Heart left ventricle (tissue), 16 donors: ENCODE results near the gene LEFTY1. TPM values are rescaled to one million over a fixed set of nuclear protein-coding genes. Genes with fewer than 3 reads are reported as not detected.

Experiments
- ATAC-seq, 4 donors: fragments of 200-7000 bp; cut with Tn5 transposase; one replicate each; pipeline ENCODE4 v1.9.1; 2020 to 2022; ENCODE audit warnings: moderate library complexity in 4 of 4, mild to moderate bottlenecking in 3 of 4, moderate number of reproducible peaks in 1 of 4
- DNase-seq, 5 donors: peaks; one replicate each; pipeline ENCODE4 v3.0.0-alpha.2; 2020
- H3K27ac ChIP-seq, 12 donors: fragments of 200-600 bp; sonication (generic) in 4 of 12; one replicate each; pipeline versions ENCODE4 v1.5.0 to v1.8.0; 2016 to 2022; ENCODE audit warnings: mild to moderate bottlenecking in 2 of 12
- H3K27me3 ChIP-seq, 9 donors: fragments of 200-600 bp; sonication (generic) in 2 of 9; one replicate each; pipeline versions ENCODE4 v1.5.1 to v1.8.0; 2016 to 2022; ENCODE audit warnings: mild to moderate bottlenecking in 3 of 9
- H3K36me3 ChIP-seq, 9 donors: fragments of 200-600 bp; sonication (generic) in 2 of 9; one replicate each; pipeline versions ENCODE4 v1.5.0 to v1.8.0; 2018 to 2022; ENCODE audit warnings: mild to moderate bottlenecking in 2 of 9
- H3K4me1 ChIP-seq, 12 donors: fragments of 200-600 bp; sonication (generic) in 4 of 12; one replicate each; pipeline versions ENCODE4 v1.5.0 to v1.8.0; 2016 to 2022; ENCODE audit warnings: mild to moderate bottlenecking in 3 of 12
- H3K4me3 ChIP-seq, 12 donors: fragments of 200-600 bp; sonication (generic) in 4 of 12; one replicate each; pipeline versions ENCODE4 v1.5.0 to v1.8.0; 2017 to 2022; ENCODE audit warnings: mild to moderate bottlenecking in 9 of 12, moderate library complexity in 4 of 12
- H3K9me3 ChIP-seq, 12 donors: fragments of 200-600 bp; sonication (generic) in 4 of 12; one replicate each; pipeline versions ENCODE4 v1.5.0 to v1.8.0; 2016 to 2022; ENCODE audit warnings: mild to moderate bottlenecking in 1 of 12
- CTCF ChIP-seq, 12 donors: fragments of 200-600 bp; sonication (generic) in 4 of 12; IDR thresholded peaks; one replicate each; pipeline versions ENCODE4 v1.5.0 to v1.8.0; 2018 to 2022; ENCODE audit warnings: antibody characterized with exemption in 12 of 12, mild to moderate bottlenecking in 5 of 12
- POLR2A ChIP-seq, 2 donors: fragments of 450-650 bp; IDR thresholded peaks; one replicate each; pipeline ENCODE4 v1.6.1; 2017; ENCODE audit warnings: antibody characterized with exemption in 2 of 2, mild to moderate bottlenecking in 2 of 2, moderate library complexity in 2 of 2
- WGBS, 4 donors: extraction: QIAGEN DNeasy Blood & Tissue Kit in 2 of 4; methylation state at CpG; one replicate each; pipeline versions ENCODE4 v1.1.5 to v1.1.7; 2013 to 2018; 5-methylcytosine and 5-hydroxymethylcytosine counted together
- intact Hi-C, 10 donors: fragments of 100-400 bp; cut with DNase I; formaldehyde crosslinking; loops; one replicate each; pipeline versions ENCODE4 v1.11.1 to v1.14.2; 2022
- polyA plus RNA-seq, 2 donors: library from polyadenylated mRNA; stranded (reverse); fragments of 200-250 nt; gene quantifications; one replicate each; pipeline ENCODE4 v1.2.3, GENCODE V29; 2013
- total RNA-seq, 9 donors: library from RNA; depleted of rRNA in 2 of 9; stranded (reverse); fragments of >200 nt in 2 of 9; fragmentation: NEBNext Ultra II Directional in 3 of 9; extraction: Animal tissue kit (Norgen Biotek cat#: 25700) in 3 of 9; gene quantifications; one replicate each; pipeline versions ENCODE4 v1.1.0 to v1.2.4, GENCODE V29; 2016 to 2023
- donor health status: ischemic (EF 13 %, LVEDD 7.1; RV severe dilation, severe dysfunction).
- donor health status: healthy with polysubstance abuse.
- donor health status: DM: no; HTN: yes; CAD: no.
- donor health status: DM: no; HTN: no; CAD: no.
- donor health status: ischemic (EF 25% LVEDD 6.9; RV normal size, moderate dysfunction).
- donor health status: ischemic (EF 25% LVEDD 5.7; RV mildly dilated, moderate dysfunction).
- donor health status: healthy.
- donor health status: DM: yes; HTN: yes; CAD: no.
- donor health status: ischemic (EF 35%, LVEDD 5.7; RV mildly dilated, moderate dysfunction).
- donor health status: nonischemic (EF 11% LVEDD 7.7; RV severe dilation, severe dysfunction).
- donor health status: DM: yes; HTN: yes; CAD: no.
- donor health status: PGD.
- donor health status: ischemic (EF 29% LVEDD 5.4; RV normal size, mild dysfunction).
- donor health status: nonischemic (EF 23%, LVEDD 6.1; RV moderate dilation, normal function).

LEFTY1 gene
- total and polyA plus RNA-seq, 11 donors = 0.19 to 0.77 (median 0.35) TPM; not detected in 6

- Histone ChIP-seq H3K36me3 (peaks cover 0 to 55% (median 20%) of the 10 kb centered on the region in 9 donors), H3K27me3 (no peaks in the 10 kb centered on the region), H3K4me1 (peaks cover 0 to 21% (median 9%) of the 10 kb centered on the region in 12 donors), H3K9me3 (no peaks in the 10 kb centered on the region), H3K4me3 (no peak overlapping the region), H3K27ac (no peak overlapping the region)
- intact Hi-C loops = loop anchor here in 9 of 10 donors (2.0 to 10.0 kb wide), 11 partner anchors 38 to 442 kb away; partner anchors contain the start of gene SRP9 (in 8 of the 9)
- TF ChIP-seq POLR2A (IDR thresholded peaks at IDR 0.05) (no peak), CTCF (IDR thresholded peaks at IDR 0.05) (no peak)
- DNase-seq (no peak), ATAC-seq (no peak)
- WGBS, 4 donors = 89 to 93% (median 90%) methylated on average over 6 of the region's 6 CpGs
These were observed 26.0 kb upstream of the LEFTY1 start for GRCh38 chr1:225914947-225915346.

- Histone ChIP-seq H3K36me3 (peaks cover 0 to 50% (median 17%) of the 10 kb centered on the region in 9 donors), H3K4me1 (peaks cover 0 to 16% (median 6%) of the 10 kb centered on the region in 12 donors), H3K27ac (no peak overlapping the region), H3K4me3 (no peak overlapping the region), H3K9me3 (no peaks in the 10 kb centered on the region), H3K27me3 (no peaks in the 10 kb centered on the region)
- ATAC-seq (no peak), DNase-seq (no peak)
- WGBS, 4 donors = 79 to 89% (median 87%) methylated on average over 4 to 6 of the region's 6 CpGs
- intact Hi-C loops = loop anchor here in 9 of 10 donors (2.0 to 10.0 kb wide), 11 partner anchors 37 to 442 kb away; partner anchors contain the start of gene SRP9 (in 8 of the 9)
- no peak for TF ChIP-seq POLR2A (IDR thresholded peaks at IDR 0.05)
- no peak for TF ChIP-seq CTCF (IDR thresholded peaks at IDR 0.05)
These were observed 25.4 kb upstream of the LEFTY1 start for GRCh38 chr1:225914391-225914790.

GRCh38 chr1:225911191-225912130, 22.5 kb upstream of the LEFTY1 start:
- 33 to 45% (median 40%) methylated on average over 27 to 53 of the region's 53 CpGs for WGBS, 4 donors
- intact Hi-C loops = loop anchor here (1.0 to 10.0 kb wide), 13 partner anchors 29 to 437 kb away; partner anchors contain the start of genes SRP9 (in 8 of the 10) and TMEM63A (in 1 of the 10)
- peak overlapping the region in 8 of 12 donors; percentile 3 to 40 (median 17) for H3K4me3 ChIP-seq

More at GRCh38 chr1:225911191-225912130, 22.5 kb upstream of the LEFTY1 start:
- Histone ChIP-seq H3K27ac (no peak overlapping the region), H3K27me3 (no peaks in the 10 kb centered on the region), H3K36me3 (peaks cover 0 to 24% (median 7%) of the 10 kb centered on the region in 9 donors), H3K4me1 (peaks cover 0 to 10% (median 5%) of the 10 kb centered on the region in 12 donors), H3K9me3 (no peaks in the 10 kb centered on the region)
- no peak for TF ChIP-seq POLR2A (IDR thresholded peaks at IDR 0.05)
- TF ChIP-seq CTCF (IDR thresholded peaks at IDR 0.05) = peak; percentile 84 to 99 (median 96)
- DNase-seq (peak; percentile 51 to 89 (median 68)), ATAC-seq (peak; percentile 71 to 93 (median 86))
